ENCODE measurements around the gene CCDC170.

DNA sequence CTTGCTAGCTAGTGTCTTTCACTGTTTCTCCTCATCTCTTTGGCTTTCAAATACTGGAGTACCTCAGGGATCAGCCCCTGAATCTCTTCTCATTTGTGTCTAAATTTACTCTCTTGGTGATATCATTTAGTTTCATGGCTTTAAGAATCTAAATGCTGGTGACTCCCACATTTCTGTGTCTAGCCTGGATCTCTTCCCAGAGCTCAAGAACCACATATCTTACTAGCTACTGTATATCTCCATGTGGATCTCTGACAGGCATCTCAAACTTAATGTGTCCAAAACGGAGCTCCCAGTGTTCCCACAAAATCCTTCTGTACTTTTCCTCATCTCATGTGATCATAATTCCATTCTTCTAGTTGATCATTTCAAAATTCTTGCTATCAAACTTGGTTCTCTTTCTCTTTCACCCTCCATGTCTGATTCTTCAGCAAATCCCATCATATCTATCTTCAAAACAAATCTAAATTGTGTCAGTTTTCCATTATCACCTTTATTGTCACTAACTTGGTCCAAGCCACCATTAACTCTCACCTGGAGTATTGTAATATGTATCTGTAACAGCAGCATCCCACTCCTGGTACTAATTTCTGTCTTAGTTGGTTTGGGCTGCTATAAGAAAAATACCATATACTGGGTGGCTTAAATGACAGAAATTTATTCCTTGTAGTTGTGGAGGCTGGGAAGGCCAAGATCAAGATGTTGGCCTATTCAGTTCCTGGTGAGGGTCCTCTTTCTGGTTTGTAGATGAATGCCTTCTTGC, 45.9 kb downstream of the CCDC170 start:
- TF ChIP-seq, protein P1, sequence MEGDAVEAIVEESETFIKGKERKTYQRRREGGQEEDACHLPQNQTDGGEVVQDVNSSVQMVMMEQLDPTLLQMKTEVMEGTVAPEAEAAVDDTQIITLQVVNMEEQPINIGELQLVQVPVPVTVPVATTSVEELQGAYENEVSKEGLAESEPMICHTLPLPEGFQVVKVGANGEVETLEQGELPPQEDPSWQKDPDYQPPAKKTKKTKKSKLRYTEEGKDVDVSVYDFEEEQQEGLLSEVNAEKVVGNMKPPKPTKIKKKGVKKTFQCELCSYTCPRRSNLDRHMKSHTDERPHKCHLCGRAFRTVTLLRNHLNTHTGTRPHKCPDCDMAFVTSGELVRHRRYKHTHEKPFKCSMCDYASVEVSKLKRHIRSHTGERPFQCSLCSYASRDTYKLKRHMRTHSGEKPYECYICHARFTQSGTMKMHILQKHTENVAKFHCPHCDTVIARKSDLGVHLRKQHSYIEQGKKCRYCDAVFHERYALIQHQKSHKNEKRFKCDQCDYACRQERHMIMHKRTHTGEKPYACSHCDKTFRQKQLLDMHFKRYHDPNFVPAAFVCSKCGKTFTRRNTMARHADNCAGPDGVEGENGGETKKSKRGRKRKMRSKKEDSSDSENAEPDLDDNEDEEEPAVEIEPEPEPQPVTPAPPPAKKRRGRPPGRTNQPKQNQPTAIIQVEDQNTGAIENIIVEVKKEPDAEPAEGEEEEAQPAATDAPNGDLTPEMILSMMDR (IDR thresholded peaks at IDR 0.05; ENCODE audit: control extremely low read depth in 1 of 3, insufficient read depth in 1 of 3, low read depth in 1 of 3, low read length in 3 of 3), result no peak
- TF ChIP-seq TAF1 (IDR thresholded peaks at IDR 0.05; ENCODE audit: low read depth, low read length), result no peak
- TF ChIP-seq EP300 (IDR thresholded peaks at IDR 0.05; ENCODE audit: borderline replicate concordance in 1 of 2, low read depth in 2 of 2, low read length in 2 of 2), result no peak
- no peak for TF ChIP-seq EZH2 (IDR thresholded peaks at IDR 0.05; ENCODE audit: low read depth, low read length, severe bottlenecking)
- TF ChIP-seq SRF (IDR thresholded peaks at IDR 0.05; ENCODE audit: low read depth, low read length), result no peak
- TF ChIP-seq GTF2F1 (IDR thresholded peaks at IDR 0.05; ENCODE audit: borderline replicate concordance, low read depth, low read length), result no peak
- no peak for TF ChIP-seq RXRA (IDR thresholded peaks at IDR 0.05; ENCODE audit: insufficient read depth, low read depth, low read length)
- no peak for TF ChIP-seq BACH1 (IDR thresholded peaks at IDR 0.05; ENCODE audit: low read length)
- TF ChIP-seq KDM1A (IDR thresholded peaks at IDR 0.05; ENCODE audit: borderline replicate concordance, low read length), result no peak
- TF ChIP-seq FOSL1 (IDR thresholded peaks at IDR 0.05; ENCODE audit: insufficient read depth, low read depth, low read length), result no peak
- no peak for TF ChIP-seq TEAD4 (IDR thresholded peaks at IDR 0.05; ENCODE audit: low read depth, low read length)
